Endothelial cell (in vitro differentiated cells): ENCODE results near the gene ADAR. TPM values are rescaled to one million over a fixed set of nuclear protein-coding genes. Genes with fewer than 3 reads are reported as not detected.

Experiments
- DNase-seq: peaks from one replicate; pipeline ENCODE4 v3.0.0; 2021; ENCODE audit warnings: low spot score
- H3K27ac Mint-ChIP-seq: one replicate; pipeline ENCODE4 v1.8.0; 2021; ENCODE audit warnings: mixed read lengths, inconsistent platforms; ENCODE audit not compliant: unreplicated experiment
- H3K27me3 Mint-ChIP-seq: one replicate; pipeline ENCODE4 v1.8.0; 2021; ENCODE audit warnings: mild to moderate bottlenecking, moderate library complexity, mixed read lengths, inconsistent platforms; ENCODE audit not compliant: unreplicated experiment
- H3K36me3 Mint-ChIP-seq: one replicate; pipeline ENCODE4 v1.8.0; 2021; ENCODE audit warnings: mild to moderate bottlenecking, low read depth, mixed read lengths, inconsistent platforms; ENCODE audit not compliant: unreplicated experiment
- H3K4me1 Mint-ChIP-seq: one replicate; pipeline ENCODE4 v1.8.0; 2021; ENCODE audit warnings: mild to moderate bottlenecking, mixed read lengths, inconsistent platforms; ENCODE audit not compliant: unreplicated experiment
- H3K4me3 Mint-ChIP-seq: one replicate; pipeline ENCODE4 v1.8.0; 2021; ENCODE audit warnings: mild to moderate bottlenecking, mixed read lengths, inconsistent platforms; ENCODE audit not compliant: unreplicated experiment
- H3K9me3 Mint-ChIP-seq: one replicate; pipeline ENCODE4 v1.8.0; 2021; ENCODE audit warnings: mixed read lengths, inconsistent platforms; ENCODE audit not compliant: unreplicated experiment
- total RNA-seq: library from RNA; stranded (reverse); fragmentation: NEBNext Ultra II Directional; extraction: Animal tissue kit (Norgen Biotek cat#: 25700); gene quantifications from one replicate; pipeline ENCODE4 v1.2.1, GENCODE V29; 2021; ENCODE audit not compliant: unreplicated experiment
- TF ChIP-seq, protein P1 (sequence below): fragments of 200-600 bp; sonication (generic); IDR thresholded peaks from one replicate; pipeline ENCODE4 v1.5.0; 2021; ENCODE audit warnings: antibody characterized with exemption; ENCODE audit not compliant: unreplicated experiment

The ADAR gene
- total RNA-seq, 1 donor from 2014 or later, result 156 TPM

GRCh38 chr1:154539486-154540483 lies 68.2 kb downstream of the ADAR start:
- DNase-seq, result no peak
- peaks cover 34% of the 10 kb centered on the region for H3K4me1 Mint-ChIP-seq
- TF ChIP-seq, protein P1, sequence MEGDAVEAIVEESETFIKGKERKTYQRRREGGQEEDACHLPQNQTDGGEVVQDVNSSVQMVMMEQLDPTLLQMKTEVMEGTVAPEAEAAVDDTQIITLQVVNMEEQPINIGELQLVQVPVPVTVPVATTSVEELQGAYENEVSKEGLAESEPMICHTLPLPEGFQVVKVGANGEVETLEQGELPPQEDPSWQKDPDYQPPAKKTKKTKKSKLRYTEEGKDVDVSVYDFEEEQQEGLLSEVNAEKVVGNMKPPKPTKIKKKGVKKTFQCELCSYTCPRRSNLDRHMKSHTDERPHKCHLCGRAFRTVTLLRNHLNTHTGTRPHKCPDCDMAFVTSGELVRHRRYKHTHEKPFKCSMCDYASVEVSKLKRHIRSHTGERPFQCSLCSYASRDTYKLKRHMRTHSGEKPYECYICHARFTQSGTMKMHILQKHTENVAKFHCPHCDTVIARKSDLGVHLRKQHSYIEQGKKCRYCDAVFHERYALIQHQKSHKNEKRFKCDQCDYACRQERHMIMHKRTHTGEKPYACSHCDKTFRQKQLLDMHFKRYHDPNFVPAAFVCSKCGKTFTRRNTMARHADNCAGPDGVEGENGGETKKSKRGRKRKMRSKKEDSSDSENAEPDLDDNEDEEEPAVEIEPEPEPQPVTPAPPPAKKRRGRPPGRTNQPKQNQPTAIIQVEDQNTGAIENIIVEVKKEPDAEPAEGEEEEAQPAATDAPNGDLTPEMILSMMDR, result no peak

DNA sequence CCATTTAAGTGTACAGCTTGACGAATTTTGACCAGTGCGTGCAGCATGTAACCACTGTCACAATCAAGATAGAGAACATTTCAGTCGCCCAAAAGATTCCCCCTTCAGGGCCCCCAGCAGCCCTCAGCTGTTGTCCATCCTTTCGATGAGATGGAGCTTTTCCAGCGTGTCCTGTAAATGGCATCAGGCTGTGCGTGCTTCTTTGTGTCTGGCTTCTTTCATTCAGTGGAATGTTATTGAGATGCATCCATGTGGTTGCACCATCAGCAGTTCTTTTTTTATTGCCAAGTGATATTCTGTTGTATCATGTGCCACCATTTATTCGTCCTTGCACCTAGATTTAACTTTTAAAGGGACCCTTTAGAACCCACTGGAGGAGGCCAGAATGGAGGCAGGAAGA lies 71.4 kb downstream of the ADAR start:
- Mint-ChIP-seq H3K4me3 (no peak overlapping the region), H3K4me1 (peaks cover 16% of the 10 kb centered on the region), H3K36me3 (peaks cover 33% of the 10 kb centered on the region), H3K9me3 (no peaks in the 10 kb centered on the region), H3K27me3 (peaks cover 9% of the 10 kb centered on the region), H3K27ac (no peak overlapping the region)
- DNase-seq, result no peak
- TF ChIP-seq, protein P1, result no peak

More at GRCh38 chr1:154539486-154540483, 68.2 kb downstream of the ADAR start:
- Mint-ChIP-seq H3K27me3 (peaks cover 9% of the 10 kb centered on the region), H3K9me3 (no peaks in the 10 kb centered on the region), H3K36me3 (peaks cover 24% of the 10 kb centered on the region), H3K27ac (no peak overlapping the region), H3K4me3 (peak overlapping the region; percentile 59)

DNA sequence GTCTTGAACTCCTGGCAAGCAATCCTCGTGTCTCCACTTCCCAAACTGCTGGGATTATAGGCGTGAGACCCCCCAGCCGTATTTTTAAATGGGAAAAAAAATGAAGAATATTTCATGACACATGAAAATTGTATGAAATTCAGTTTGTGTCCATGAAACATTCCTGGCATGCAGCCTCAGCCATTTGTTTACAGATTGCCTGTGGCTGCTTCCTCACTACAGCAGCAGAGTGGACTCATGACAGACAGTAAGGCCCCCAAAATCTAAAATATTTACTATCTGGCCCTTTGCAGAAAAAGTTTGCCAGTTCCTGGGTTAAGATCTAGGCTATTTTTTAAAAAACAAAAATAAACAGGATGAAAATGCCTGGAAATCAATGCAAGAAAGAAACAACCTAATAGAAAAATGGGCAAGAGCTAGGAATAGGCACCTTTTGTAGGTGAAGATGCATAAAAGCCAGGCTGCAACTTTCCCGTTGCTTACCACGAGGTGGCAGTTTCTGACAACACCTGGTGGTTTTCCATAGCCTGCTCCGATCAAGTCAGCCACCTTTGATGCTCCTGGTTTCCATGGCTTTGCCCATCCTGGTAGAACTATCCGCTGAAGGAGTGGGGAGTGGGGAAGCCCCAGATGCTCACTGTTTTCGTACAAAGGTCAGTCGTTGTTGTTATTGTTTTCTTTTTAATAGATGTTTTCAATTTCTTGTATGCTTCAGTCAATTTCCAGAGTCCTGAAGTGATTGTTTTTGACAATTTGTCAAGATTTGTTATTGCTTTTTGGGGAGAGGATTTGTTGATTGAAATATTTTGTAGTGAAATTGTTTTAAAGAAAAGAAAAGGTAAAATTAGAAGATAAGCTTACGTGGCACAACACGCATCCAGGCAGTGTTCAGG lies 73.8 kb downstream of the ADAR start:
- no peaks in the 10 kb centered on the region for H3K9me3 Mint-ChIP-seq
- no peaks in the 10 kb centered on the region for H3K4me1 Mint-ChIP-seq
- no peak overlapping the region for H3K27ac Mint-ChIP-seq
- peaks cover 24% of the 10 kb centered on the region for H3K36me3 Mint-ChIP-seq
- DNase-seq, result peak; percentile 25
- peaks cover 4% of the 10 kb centered on the region for H3K27me3 Mint-ChIP-seq
- no peak overlapping the region for H3K4me3 Mint-ChIP-seq
- TF ChIP-seq, protein P1, result peak; percentile 46

Other genes with a start within 250 kb of the ADAR start
- gene IL6R, start 202.8 kb downstream of the ADAR start, total RNA-seq, result 1.0 TPM
- 27.8 TPM for gene TDRD10, start 106.0 kb downstream of the ADAR start, total RNA-seq
- 79.3 TPM for gene SHE, start 105.8 kb downstream of the ADAR start, total RNA-seq
- gene UBE2Q1, start 49.5 kb downstream of the ADAR start, total RNA-seq, result 73.9 TPM
- 0.44 TPM for gene CHRNB2, start 40.4 kb downstream of the ADAR start, total RNA-seq